ENCODE results near the gene SHANK1. TPM values are rescaled to one million over a fixed set of nuclear protein-coding genes. Genes with fewer than 3 reads are reported as not detected.

The SHANK1 gene
- total and polyA plus RNA-seq, 4 experiments from 2014 or later = not detected

GRCh38 chr19:50710612-50711011, 9.0 kb downstream of the SHANK1 start:
- no peaks in the 10 kb centered on the region for H3K9me3 ChIP-seq (ENCODE audit: control insufficient read depth in 1 of 2, low read length in 2 of 2)
- ChIA-PET CTCF (ENCODE audit: partially characterized antibody) (interaction anchor here (1.1 kb wide), 1 partner anchor 14 kb away, joined by 4 read pairs; no protein-coding TSS in a partner anchor), POLR2A (ENCODE audit: partially characterized antibody) (no interaction called here)
- DNase-seq = no peak
- H3K4me1 ChIP-seq (ENCODE audit: insufficient read depth, low read length) = no peaks in the 10 kb centered on the region
- Mint-ChIP-seq H3K27ac (no peak overlapping the region), H3K4me3 (no peak overlapping the region), H3K4me1 (peaks cover 0 to under 1% (median 0%) of the 10 kb centered on the region in 4 donors), H3K9me3 (peaks cover 0 to 10% (median 1%) of the 10 kb centered on the region in 8 donors), H3K27me3 (peaks cover 18 to 46% of the 10 kb centered on the region in 2 donors), H3K36me3 (no peaks in the 10 kb centered on the region)
- no peaks in the 10 kb centered on the region for H3K27me3 ChIP-seq (ENCODE audit: insufficient read depth, low read length)
- no peak overlapping the region for H3K27ac ChIP-seq (ENCODE audit: low read depth, low read length)
- H3K36me3 ChIP-seq (ENCODE audit: insufficient read depth, low read length) = no peaks in the 10 kb centered on the region
- intact Hi-C loops (cut with micrococcal nuclease) = no loop called here
- H3K4me3 ChIP-seq (ENCODE audit: low read length in 2 of 2) = no peak overlapping the region

GRCh38 chr19:50710094-50710493, 9.5 kb downstream of the SHANK1 start:
- no peak overlapping the region for H3K27ac Mint-ChIP-seq
- peaks cover 19 to 45% of the 10 kb centered on the region in 2 donors for H3K27me3 Mint-ChIP-seq

GRCh38 chr19:50708179-50708879, 11.3 kb downstream of the SHANK1 start:
- ChIA-PET POLR2A (ENCODE audit: partially characterized antibody) (no interaction called here), CTCF (ENCODE audit: partially characterized antibody) (no interaction called here)
- no peak for DNase-seq
- H3K27me3 Mint-ChIP-seq = peaks cover 17 to 41% of the 10 kb centered on the region in 2 donors
- H3K27ac Mint-ChIP-seq = no peak overlapping the region
- intact Hi-C loops (cut with micrococcal nuclease) = loop anchor here (5.0 kb wide), 1 partner anchor 214 kb away; no protein-coding TSS in a partner anchor
- Histone ChIP-seq H3K27ac (ENCODE audit: low read depth, low read length) (no peak overlapping the region), H3K4me3 (ENCODE audit: low read length in 2 of 2) (no peak overlapping the region), H3K9me3 (ENCODE audit: control insufficient read depth in 1 of 2, low read length in 2 of 2) (no peaks in the 10 kb centered on the region), H3K36me3 (ENCODE audit: insufficient read depth, low read length) (no peaks in the 10 kb centered on the region), H3K4me1 (ENCODE audit: insufficient read depth, low read length) (no peaks in the 10 kb centered on the region), H3K27me3 (ENCODE audit: insufficient read depth, low read length) (no peaks in the 10 kb centered on the region)
- peaks cover 0 to 10% (median 1%) of the 10 kb centered on the region in 8 donors for H3K9me3 Mint-ChIP-seq
- H3K36me3 Mint-ChIP-seq = no peaks in the 10 kb centered on the region
- no peak overlapping the region for H3K4me3 Mint-ChIP-seq
- H3K4me1 Mint-ChIP-seq = no peaks in the 10 kb centered on the region

More at GRCh38 chr19:50710094-50710493, 9.5 kb downstream of the SHANK1 start:
- intact Hi-C loops (cut with micrococcal nuclease) = no loop called here
- no peaks in the 10 kb centered on the region for H3K9me3 ChIP-seq (ENCODE audit: control insufficient read depth in 1 of 2, low read length in 2 of 2)
- no peaks in the 10 kb centered on the region for H3K4me1 Mint-ChIP-seq
- no peaks in the 10 kb centered on the region for H3K27me3 ChIP-seq (ENCODE audit: insufficient read depth, low read length)
- no peaks in the 10 kb centered on the region for H3K36me3 ChIP-seq (ENCODE audit: insufficient read depth, low read length)
- ChIA-PET POLR2A (ENCODE audit: partially characterized antibody) (no interaction called here), CTCF (ENCODE audit: partially characterized antibody) (no interaction called here)
- H3K4me3 ChIP-seq (ENCODE audit: low read length in 2 of 2) = no peak overlapping the region
- DNase-seq = no peak
- H3K4me3 Mint-ChIP-seq = no peak overlapping the region
- peaks cover 0 to 10% (median 1%) of the 10 kb centered on the region in 8 donors for H3K9me3 Mint-ChIP-seq
- no peak overlapping the region for H3K27ac ChIP-seq (ENCODE audit: low read depth, low read length)
- H3K4me1 ChIP-seq (ENCODE audit: insufficient read depth, low read length) = no peaks in the 10 kb centered on the region
- H3K36me3 Mint-ChIP-seq = no peaks in the 10 kb centered on the region

- H3K27ac Mint-ChIP-seq = no peak overlapping the region
- H3K4me1 Mint-ChIP-seq = no peaks in the 10 kb centered on the region
- H3K27me3 ChIP-seq (ENCODE audit: insufficient read depth, low read length) = no peaks in the 10 kb centered on the region
- H3K9me3 ChIP-seq (ENCODE audit: control insufficient read depth in 1 of 2, low read length in 2 of 2) = no peaks in the 10 kb centered on the region
- DNase-seq = no peak
- no peak overlapping the region for H3K4me3 Mint-ChIP-seq
- CTCF ChIA-PET (ENCODE audit: partially characterized antibody) = no interaction called here
- no peak overlapping the region for H3K4me3 ChIP-seq (ENCODE audit: low read length in 2 of 2)
- H3K36me3 ChIP-seq (ENCODE audit: insufficient read depth, low read length) = no peaks in the 10 kb centered on the region
- H3K9me3 Mint-ChIP-seq = peaks cover 0 to 5% (median 1%) of the 10 kb centered on the region in 8 donors
- H3K27me3 Mint-ChIP-seq = peaks cover 17 to 36% of the 10 kb centered on the region in 2 donors
- POLR2A ChIA-PET (ENCODE audit: partially characterized antibody) = no interaction called here
- intact Hi-C loops (cut with micrococcal nuclease) = loop anchor here (5.0 kb wide), 1 partner anchor 216 kb away; no protein-coding TSS in a partner anchor
- H3K27ac ChIP-seq (ENCODE audit: low read depth, low read length) = no peak overlapping the region
- H3K4me1 ChIP-seq (ENCODE audit: insufficient read depth, low read length) = no peaks in the 10 kb centered on the region
- H3K36me3 Mint-ChIP-seq = no peaks in the 10 kb centered on the region
Observed at GRCh38 chr19:50706387-50706786, 13.2 kb downstream of the SHANK1 start.

GRCh38 chr19:50705422-50706019, 14.1 kb downstream of the SHANK1 start:
- no peaks in the 10 kb centered on the region for H3K36me3 Mint-ChIP-seq
- ChIA-PET POLR2A (ENCODE audit: partially characterized antibody) (no interaction called here), CTCF (ENCODE audit: partially characterized antibody) (no interaction called here)
- Histone ChIP-seq H3K9me3 (ENCODE audit: control insufficient read depth in 1 of 2, low read length in 2 of 2) (no peaks in the 10 kb centered on the region), H3K27ac (ENCODE audit: low read depth, low read length) (no peak overlapping the region), H3K4me1 (ENCODE audit: insufficient read depth, low read length) (no peaks in the 10 kb centered on the region), H3K36me3 (ENCODE audit: insufficient read depth, low read length) (no peaks in the 10 kb centered on the region), H3K27me3 (ENCODE audit: insufficient read depth, low read length) (no peaks in the 10 kb centered on the region), H3K4me3 (ENCODE audit: low read length in 2 of 2) (no peak overlapping the region)
- no peak overlapping the region for H3K4me3 Mint-ChIP-seq
- peaks cover 0 to 5% (median 1%) of the 10 kb centered on the region in 8 donors for H3K9me3 Mint-ChIP-seq
- peak in 1 of 5 donors; percentile 17 for DNase-seq
- peaks cover 21 to 37% of the 10 kb centered on the region in 2 donors for H3K27me3 Mint-ChIP-seq
- intact Hi-C loops (cut with micrococcal nuclease) = loop anchor here (1.0 to 5.0 kb wide), 2 partner anchors 78 to 217 kb away; no protein-coding TSS in a partner anchor
- no peaks in the 10 kb centered on the region for H3K4me1 Mint-ChIP-seq
- no peak overlapping the region for H3K27ac Mint-ChIP-seq

- Histone ChIP-seq H3K36me3 (ENCODE audit: insufficient read depth, low read length) (no peaks in the 10 kb centered on the region), H3K4me3 (ENCODE audit: low read length in 2 of 2) (no peak overlapping the region), H3K4me1 (ENCODE audit: insufficient read depth, low read length) (no peaks in the 10 kb centered on the region), H3K27me3 (ENCODE audit: insufficient read depth, low read length) (no peaks in the 10 kb centered on the region), H3K27ac (ENCODE audit: low read depth, low read length) (no peak overlapping the region), H3K9me3 (ENCODE audit: control insufficient read depth in 1 of 2, low read length in 2 of 2) (no peaks in the 10 kb centered on the region)
- intact Hi-C loops (cut with micrococcal nuclease) = no loop called here
- H3K36me3 Mint-ChIP-seq = no peaks in the 10 kb centered on the region
- peaks cover 27 to 43% of the 10 kb centered on the region in 2 donors for H3K27me3 Mint-ChIP-seq
- peaks cover 0 to 5% (median 1%) of the 10 kb centered on the region in 8 donors for H3K9me3 Mint-ChIP-seq
- no peak overlapping the region for H3K4me3 Mint-ChIP-seq
- POLR2A ChIA-PET (ENCODE audit: partially characterized antibody) = no interaction called here
- no peak overlapping the region for H3K27ac Mint-ChIP-seq
- H3K4me1 Mint-ChIP-seq = no peaks in the 10 kb centered on the region
- DNase-seq = no peak
- CTCF ChIA-PET (ENCODE audit: partially characterized antibody) = no interaction called here
Observed at GRCh38 chr19:50703915-50704796, 15.4 kb downstream of the SHANK1 start.

All from CD4-positive, alpha-beta memory T cell (primary cell).